GM13977 (cell line): ENCODE data around the gene C7orf33.

Experiments used
- DNase-seq: peaks from one replicate; pipeline ENCODE4 v3.0.0; 2012; ENCODE audit warnings: low spot score
- in situ Hi-C: fragments of 300-500 bp; cut with MboI; formaldehyde crosslinking; loops from one replicate; pipeline ENCODE4 v1.12.0; 2022; ENCODE audit warnings: low sequenced_read_pairs, low pct_unique_long_range_greater_than_20kb, mixed read lengths, inconsistent platforms; ENCODE audit not compliant: unreplicated experiment
- TF ChIP-seq, protein P1 (sequence below): IDR thresholded peaks from 2 replicates; pipeline ENCODE4 v1.5.1; 2012; ENCODE audit warnings: mild to moderate bottlenecking, control low read depth; ENCODE audit not compliant: insufficient read depth; ENCODE audit errors: extremely low read depth, missing control alignments

Gene C7orf33

DNA sequence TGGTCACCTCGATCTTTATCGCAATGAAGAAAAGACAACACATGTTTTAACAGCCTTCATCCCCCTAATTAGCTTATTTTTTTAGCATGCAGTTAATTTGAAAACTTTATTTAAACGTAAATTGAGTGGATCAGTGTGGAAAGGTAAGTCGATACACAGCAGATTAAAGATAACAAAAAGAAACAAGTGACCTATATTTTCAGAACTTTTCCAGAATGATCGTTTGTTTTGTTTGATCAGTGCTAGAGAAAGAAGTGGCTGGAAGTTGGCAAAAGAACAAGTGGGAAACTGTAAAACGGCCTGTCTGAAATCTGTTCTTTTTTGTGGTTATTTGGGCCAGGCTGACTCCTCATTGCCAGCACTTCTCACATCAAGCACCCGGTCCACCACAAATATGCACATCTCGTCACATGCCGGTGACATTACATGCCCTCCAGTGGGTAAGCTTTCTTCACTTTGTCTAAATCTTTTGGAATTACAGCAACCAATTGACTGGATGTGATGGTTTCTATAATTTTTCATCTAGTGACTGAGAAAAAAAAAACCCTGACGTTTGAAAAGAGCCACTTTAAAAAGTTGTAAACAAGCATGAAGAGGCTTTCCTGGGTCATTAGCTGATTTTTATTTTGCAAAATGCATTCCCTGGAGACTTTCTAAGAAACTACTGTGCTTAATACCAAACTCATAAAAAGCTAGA is 33.2 kb downstream of the C7orf33 start:
- TF ChIP-seq, protein P1, sequence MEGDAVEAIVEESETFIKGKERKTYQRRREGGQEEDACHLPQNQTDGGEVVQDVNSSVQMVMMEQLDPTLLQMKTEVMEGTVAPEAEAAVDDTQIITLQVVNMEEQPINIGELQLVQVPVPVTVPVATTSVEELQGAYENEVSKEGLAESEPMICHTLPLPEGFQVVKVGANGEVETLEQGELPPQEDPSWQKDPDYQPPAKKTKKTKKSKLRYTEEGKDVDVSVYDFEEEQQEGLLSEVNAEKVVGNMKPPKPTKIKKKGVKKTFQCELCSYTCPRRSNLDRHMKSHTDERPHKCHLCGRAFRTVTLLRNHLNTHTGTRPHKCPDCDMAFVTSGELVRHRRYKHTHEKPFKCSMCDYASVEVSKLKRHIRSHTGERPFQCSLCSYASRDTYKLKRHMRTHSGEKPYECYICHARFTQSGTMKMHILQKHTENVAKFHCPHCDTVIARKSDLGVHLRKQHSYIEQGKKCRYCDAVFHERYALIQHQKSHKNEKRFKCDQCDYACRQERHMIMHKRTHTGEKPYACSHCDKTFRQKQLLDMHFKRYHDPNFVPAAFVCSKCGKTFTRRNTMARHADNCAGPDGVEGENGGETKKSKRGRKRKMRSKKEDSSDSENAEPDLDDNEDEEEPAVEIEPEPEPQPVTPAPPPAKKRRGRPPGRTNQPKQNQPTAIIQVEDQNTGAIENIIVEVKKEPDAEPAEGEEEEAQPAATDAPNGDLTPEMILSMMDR = no peak
- in situ Hi-C loops = no loop called here
- DNase-seq = no peak

DNA sequence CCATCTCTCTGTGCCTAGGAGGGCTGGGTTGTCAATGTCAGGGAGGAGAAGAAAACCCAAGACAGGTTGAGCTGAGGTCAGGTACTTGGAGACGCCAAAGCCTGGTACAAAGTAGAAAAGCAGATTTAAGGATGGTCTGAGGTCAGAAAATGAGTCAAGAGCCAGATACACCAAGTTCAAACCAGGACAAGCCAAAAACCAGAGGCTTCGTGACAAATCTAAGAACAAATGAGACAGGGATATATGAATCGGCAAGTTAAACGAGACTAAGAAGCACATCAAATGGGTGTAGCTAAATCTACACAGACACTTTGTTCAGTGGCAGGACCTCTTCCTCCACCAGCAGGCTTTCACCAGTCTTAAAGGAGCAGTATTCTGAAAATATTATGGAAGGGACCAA is 34.2 kb downstream of the C7orf33 start:
- no peak for DNase-seq
- TF ChIP-seq, protein P1 = no peak
- in situ Hi-C loops = no loop called here

DNA sequence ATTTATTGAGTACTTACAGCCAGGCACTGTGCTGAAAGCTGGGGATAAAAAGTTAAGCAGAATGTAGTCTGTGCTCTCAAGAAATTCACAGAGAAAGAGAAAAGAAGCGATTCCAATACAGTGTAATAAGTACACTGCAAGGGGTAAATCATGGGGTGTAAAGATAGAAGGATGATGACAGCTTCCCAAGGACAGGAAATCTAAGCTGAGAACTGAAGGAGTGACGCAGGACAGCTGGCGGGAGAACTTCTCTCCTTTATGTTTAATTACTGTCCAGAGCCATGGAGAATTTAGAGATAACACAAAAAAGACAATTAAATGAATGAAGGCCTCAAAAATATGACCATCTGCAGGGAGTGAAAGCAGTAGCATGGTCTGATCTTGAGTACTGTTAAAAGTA is 34.8 kb downstream of the C7orf33 start:
- DNase-seq = no peak
- TF ChIP-seq, protein P1 = no peak
- in situ Hi-C loops = no loop called here

DNA sequence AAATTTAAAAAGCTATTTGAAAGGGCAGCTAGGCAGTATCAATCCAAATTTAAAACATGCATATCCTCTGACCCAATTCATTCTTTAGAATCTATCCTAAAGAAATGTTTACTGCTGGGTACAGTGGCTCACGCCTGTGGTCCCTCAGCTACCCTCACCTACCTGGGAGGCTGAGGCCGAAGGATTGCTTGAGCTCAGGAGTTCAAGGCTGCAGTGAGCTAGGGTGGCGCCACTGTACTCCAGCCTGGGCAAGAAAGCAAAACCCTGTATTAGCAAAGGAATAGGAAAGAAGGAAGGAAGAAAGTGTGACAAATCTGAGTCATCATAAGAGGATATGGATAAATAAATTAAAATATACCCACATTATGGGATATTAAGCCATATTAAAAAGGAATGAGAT is 36.3 kb downstream of the C7orf33 start:
- in situ Hi-C loops = no loop called here
- TF ChIP-seq, protein P1 = no peak
- no peak for DNase-seq

DNA sequence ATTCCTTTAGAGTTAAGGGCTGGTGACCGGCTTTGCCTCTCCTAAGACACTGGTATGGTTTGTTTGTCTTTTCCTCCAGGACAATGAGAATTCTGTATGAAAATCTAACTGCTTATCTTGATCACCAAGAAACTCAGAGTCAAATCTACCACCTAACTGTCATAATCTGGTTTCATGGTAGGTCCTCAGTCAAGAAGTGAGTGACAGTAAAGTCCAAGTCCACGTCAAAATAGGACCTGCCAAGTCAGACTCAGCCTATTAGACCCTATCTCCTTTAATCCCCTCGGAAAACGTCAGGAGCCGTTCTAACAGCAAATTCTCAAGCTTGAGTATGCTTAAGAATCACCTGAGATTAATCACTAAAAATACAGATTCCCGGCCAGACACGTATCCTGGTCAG is 37.4 kb downstream of the C7orf33 start:
- in situ Hi-C loops = no loop called here
- no peak for DNase-seq
- TF ChIP-seq, protein P1 = no peak

DNA sequence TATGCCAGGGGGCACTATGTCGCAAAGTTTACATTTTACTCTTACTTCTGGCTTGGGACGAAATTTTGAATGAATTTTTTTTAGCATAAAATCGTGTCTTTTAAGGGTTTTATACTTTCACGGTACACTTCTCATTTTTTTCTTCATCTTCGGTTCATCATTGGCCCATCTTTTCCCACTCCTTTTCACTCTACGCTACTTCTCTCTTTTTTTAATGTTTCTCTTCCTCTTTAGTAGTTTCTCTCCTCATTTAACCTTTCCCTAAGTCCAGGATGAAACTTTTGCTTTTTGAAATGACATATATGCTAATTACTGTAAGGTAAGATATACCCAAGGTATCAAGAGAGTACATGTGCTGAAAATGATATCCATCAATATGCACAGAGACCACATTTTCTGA is 39.5 kb downstream of the C7orf33 start:
- TF ChIP-seq, protein P1 = no peak
- no peak for DNase-seq
- in situ Hi-C loops = no loop called here
